Measurements from ENCODE around the gene ESPN. TPM values are rescaled to one million over a fixed set of nuclear protein-coding genes. Genes with fewer than 3 reads are reported as not detected.
"Not testable (repeated sequence)": the region's sequence is repeated elsewhere in the genome, so short reads cannot be mapped to it uniquely, and the experiment has no call there.

ESPN gene
- total RNA-seq, 1 donor from 2014 or later: 0.32 TPM

GRCh38 chr1:6443339-6444115 lies 19.0 kb downstream of the ESPN start:
- intact Hi-C loops (cut with DNase I): no loop called here
- no peak for DNase-seq (ENCODE audit: low spot score)

GRCh38 chr1:6444377-6444776 lies 19.8 kb downstream of the ESPN start:
- intact Hi-C loops (cut with DNase I): no loop called here
- no peak for DNase-seq (ENCODE audit: low spot score)

GRCh38 chr1:6445062-6445763 lies 20.6 kb downstream of the ESPN start:
- intact Hi-C loops (cut with DNase I): no loop called here
- DNase-seq (ENCODE audit: low spot score): no peak

GRCh38 chr1:6445929-6446328 lies 21.4 kb downstream of the ESPN start:
- DNase-seq (ENCODE audit: low spot score); intact Hi-C loops (cut with DNase I): not testable (repeated sequence)

GRCh38 chr1:6446665-6447015 lies 22.1 kb downstream of the ESPN start:
- intact Hi-C loops (cut with DNase I): no loop called here
- no peak for DNase-seq (ENCODE audit: low spot score)

DNA sequence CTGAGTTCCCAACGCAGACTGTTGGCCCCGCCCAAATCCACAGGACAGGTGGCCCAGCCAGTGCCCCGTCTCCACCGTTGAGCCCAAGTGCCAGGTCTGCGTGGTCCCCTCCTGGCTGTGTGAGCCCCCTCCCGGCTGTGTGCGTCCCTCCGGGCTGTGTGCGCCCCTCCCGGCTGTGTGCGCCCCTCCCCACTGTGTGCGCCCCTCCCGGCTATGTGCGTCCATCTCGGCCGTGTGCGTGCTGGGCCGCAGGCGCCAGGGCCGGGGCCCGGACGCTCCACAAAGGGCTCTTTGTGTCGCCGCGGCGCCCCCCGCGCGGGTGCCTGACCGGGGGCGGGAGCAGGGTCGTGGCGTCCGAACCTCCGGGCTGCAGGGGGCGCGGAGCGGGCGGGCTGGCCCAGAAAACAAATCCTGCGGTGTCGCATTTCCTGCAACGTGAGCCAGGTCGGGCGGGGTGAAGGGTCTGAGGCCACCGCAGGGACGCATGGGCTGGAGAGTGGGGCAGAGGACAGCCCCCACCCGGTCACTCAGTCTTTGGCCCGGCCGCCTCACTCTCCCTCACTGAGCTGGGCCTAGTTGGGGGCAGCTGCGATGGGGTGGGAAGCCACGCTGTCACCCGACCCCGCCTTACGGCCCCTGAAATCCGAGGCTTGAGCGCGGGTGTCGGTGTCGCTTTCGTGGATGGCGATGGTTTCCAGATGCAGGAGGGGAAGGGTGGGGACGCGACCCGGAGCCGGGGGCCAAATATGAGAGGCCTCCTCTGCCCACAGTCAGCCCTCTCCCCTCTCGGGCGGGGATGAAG lies 22.6 kb downstream of the ESPN start:
- intact Hi-C loops (cut with DNase I): no loop called here
- DNase-seq (ENCODE audit: low spot score): no peak

GRCh38 chr1:6447818-6448748 lies 23.5 kb downstream of the ESPN start:
- intact Hi-C loops (cut with DNase I): no loop called here
- no peak for DNase-seq (ENCODE audit: low spot score)

DNA sequence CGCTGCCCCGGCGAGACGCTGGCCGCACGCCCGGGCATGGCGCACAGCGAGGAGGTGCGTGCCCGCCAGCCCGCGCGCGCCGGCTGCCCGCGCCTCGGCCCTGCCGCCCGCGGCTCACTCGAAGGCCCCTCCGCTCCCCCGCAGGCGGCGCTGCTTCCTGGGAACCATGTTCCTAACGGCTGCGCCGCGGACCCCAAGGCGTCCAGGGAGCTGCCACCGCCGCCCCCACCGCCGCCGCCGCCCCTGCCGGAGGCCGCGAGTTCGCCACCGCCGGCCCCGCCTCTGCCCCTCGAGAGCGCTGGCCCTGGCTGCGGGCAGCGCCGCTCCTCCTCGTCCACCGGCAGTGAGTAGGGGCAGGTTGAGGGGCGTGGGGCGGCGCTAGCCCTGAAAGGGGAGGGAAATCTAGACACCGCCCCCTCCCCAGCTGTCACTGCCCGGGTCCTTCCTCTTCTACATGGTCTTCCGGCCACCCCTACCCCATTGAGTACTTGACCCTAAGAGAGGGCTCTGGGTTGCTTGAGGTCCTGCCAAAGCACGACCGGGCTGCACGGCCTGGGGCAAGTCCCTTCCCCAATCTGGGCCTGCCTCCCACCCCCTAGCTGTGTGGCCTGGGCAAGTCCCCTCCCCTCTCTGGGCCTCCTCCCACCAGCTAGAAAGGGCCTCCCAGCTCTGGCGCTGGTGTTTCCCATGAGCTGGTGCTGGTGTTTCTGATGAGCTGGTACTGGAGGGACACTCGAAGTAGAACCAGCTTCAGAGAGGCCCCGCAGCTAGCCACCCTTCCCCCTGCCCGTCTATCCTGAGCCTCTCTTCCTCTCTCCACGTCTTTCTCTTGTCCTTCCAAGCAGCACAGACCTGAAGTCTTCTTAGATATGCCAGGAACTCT lies 24.4 kb downstream of the ESPN start:
- DNase-seq (ENCODE audit: low spot score): no peak
- intact Hi-C loops (cut with DNase I): no loop called here

DNA sequence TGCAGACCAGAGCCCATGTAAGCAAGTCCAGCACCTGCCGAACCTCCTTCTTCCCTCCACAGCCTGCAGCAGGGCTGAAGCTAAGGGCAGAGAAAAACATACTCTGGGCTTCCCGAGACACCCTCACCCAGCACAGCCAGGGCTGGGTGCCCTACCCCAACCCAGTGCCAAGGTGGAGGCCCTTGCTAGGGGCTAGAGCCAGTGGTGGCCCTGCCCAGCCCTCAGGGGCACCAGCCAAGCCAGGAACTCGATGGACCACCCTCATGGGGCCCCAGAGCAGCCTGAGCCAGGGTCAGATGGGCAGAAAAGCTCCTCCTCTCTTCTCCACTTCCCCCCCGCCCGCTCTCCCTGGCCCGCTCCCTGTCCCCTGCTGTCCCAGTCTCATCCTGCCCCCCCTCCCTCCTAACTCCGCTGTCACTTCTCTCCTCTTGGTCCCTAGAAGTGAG lies 25.5 kb downstream of the ESPN start:
- intact Hi-C loops (cut with DNase I): no loop called here

GRCh38 chr1:6450486-6450885 lies 25.9 kb downstream of the ESPN start:
- DNase-seq (ENCODE audit: low spot score); intact Hi-C loops (cut with DNase I): not testable (repeated sequence)

More for the DNA sequence above, 25.5 kb downstream of the ESPN start:
- no peak for DNase-seq (ENCODE audit: low spot score)

- intact Hi-C loops (cut with DNase I): no loop called here
- no peak for DNase-seq (ENCODE audit: low spot score)
These were observed 26.4 kb downstream of the ESPN start for GRCh38 chr1:6450943-6451373.

DNA sequence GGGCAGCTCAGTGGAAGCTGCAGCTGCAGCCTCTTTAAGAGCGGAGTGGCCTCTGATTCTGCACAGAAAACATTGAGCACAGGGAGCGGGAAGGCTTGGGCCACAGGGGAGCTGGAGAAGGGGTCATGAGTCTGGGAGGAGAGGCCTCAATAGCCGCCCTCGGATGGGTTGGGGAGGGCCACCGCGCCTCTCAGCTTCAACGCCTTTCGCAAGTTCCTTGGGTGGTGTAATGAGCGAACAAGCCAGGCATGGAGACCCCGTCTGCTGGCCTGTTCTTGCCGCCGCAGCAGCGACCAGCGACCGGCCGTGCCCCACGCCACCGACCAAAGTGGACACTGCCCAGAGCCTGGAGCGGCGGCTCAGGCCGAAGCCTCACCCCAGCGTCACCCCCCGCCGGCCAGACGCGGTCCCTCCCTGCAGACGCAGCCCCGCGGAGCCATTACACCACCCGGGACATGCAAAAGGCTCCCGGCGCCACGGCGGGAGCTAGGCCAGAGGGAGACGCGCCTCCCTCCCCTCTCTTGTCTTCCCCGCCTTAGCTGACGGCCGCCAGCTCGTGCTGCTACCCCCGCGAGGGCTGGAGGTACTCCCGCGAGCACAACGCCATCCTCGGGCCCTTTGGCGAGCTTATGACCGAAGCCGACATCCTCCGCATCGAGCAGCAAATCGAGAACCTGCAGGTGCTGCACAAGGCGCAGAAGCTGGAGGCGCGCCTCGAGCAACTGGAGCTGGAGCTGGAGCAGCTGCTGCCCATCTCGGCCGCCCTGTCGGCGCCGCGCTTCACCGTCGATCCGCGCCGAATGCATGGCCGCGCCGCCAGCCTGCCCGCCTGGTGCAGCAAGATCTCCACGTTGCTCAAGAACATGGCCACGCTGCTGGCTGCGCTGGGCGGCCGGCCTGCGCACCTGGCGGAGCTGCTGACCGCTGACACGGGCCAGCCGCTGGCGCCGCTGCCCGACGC lies 29.6 kb downstream of the ESPN start:
- intact Hi-C loops (cut with DNase I); DNase-seq (ENCODE audit: low spot score): not testable (repeated sequence)

- intact Hi-C loops (cut with DNase I): no loop called here
- no peak for DNase-seq (ENCODE audit: low spot score)
These were observed 30.5 kb downstream of the ESPN start for GRCh38 chr1:6454856-6455751.

- intact Hi-C loops (cut with DNase I); DNase-seq (ENCODE audit: low spot score): not testable (repeated sequence)
These were observed 31.4 kb downstream of the ESPN start for GRCh38 chr1:6455752-6456520.

DNA sequence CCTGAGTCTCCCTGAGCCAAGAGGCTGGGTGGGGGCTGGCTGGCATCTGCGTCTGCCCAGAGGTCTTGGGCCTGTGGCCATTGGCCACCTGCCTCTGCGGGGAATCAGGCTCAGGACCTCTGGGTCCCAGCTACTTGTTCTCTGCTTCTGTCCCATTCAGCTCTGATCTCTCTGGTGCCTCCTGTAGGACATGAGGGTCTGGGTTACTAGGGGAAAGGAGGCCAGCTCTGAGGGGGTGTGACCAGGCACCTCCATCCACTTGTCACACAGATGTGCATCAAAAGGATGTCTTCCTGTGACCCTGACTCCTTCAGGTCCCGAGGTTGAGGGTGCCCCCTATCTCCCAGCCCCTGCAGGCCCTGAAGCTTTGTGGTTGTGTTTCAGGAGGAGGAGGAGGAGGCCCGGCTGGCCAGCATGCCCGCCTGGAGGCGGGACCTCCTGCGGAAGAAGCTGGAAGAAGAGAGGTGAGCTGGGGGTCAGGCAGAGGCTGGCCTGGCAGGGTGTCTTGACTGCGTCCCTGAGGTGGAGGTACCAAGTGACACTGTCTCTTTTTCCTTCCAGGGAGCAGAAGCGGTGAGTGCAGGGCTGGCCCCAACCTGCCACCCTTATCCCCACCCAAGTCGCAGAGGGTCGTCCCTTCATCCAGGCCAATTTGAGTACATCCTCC lies 32.4 kb downstream of the ESPN start:
- intact Hi-C loops (cut with DNase I): no loop called here
- no peak for DNase-seq (ENCODE audit: low spot score)
